ENCODE data around the gene PRKD2.

Gene PRKD2

GRCh38 chr19:46725036-46725820 is 8.3 kb upstream of the PRKD2 start:
- no peak overlapping the region for H3K4me3 ChIP-seq (ENCODE audit: low read depth, low read length)
- DNase-seq (ENCODE audit: low read depth) = no peak

GRCh38 chr19:46724468-46724867 is 7.6 kb upstream of the PRKD2 start:
- no peak for DNase-seq (ENCODE audit: low read depth)
- TF ChIP-seq CTCF (IDR thresholded peaks at IDR 0.05; ENCODE audit: low read depth, low read length, missing control alignments) = no peak
- no peak overlapping the region for H3K4me3 ChIP-seq (ENCODE audit: low read depth, low read length)

More at GRCh38 chr19:46725036-46725820, 8.3 kb upstream of the PRKD2 start:
- no peak for TF ChIP-seq CTCF (IDR thresholded peaks at IDR 0.05; ENCODE audit: low read depth, low read length, missing control alignments)

GRCh38 chr19:46723471-46723870 is 6.6 kb upstream of the PRKD2 start:
- no peak for TF ChIP-seq CTCF (IDR thresholded peaks at IDR 0.05; ENCODE audit: low read depth, low read length, missing control alignments)
- DNase-seq (ENCODE audit: low read depth) = no peak
- H3K4me3 ChIP-seq (ENCODE audit: low read depth, low read length) = no peak overlapping the region

GRCh38 chr19:46723023-46723461 is 6.1 kb upstream of the PRKD2 start:
- DNase-seq (ENCODE audit: low read depth) = no peak
- no peak overlapping the region for H3K4me3 ChIP-seq (ENCODE audit: low read depth, low read length)
- TF ChIP-seq CTCF (IDR thresholded peaks at IDR 0.05; ENCODE audit: low read depth, low read length, missing control alignments) = no peak

GRCh38 chr19:46722421-46723022 is 5.6 kb upstream of the PRKD2 start:
- DNase-seq (ENCODE audit: low read depth) = no peak
- H3K4me3 ChIP-seq (ENCODE audit: low read depth, low read length) = no peak overlapping the region
- no peak for TF ChIP-seq CTCF (IDR thresholded peaks at IDR 0.05; ENCODE audit: low read depth, low read length, missing control alignments)

GRCh38 chr19:46722004-46722380 is 5.1 kb upstream of the PRKD2 start:
- TF ChIP-seq CTCF (IDR thresholded peaks at IDR 0.05; ENCODE audit: low read depth, low read length, missing control alignments) = no peak
- H3K4me3 ChIP-seq (ENCODE audit: low read depth, low read length) = no peak overlapping the region
- no peak for DNase-seq (ENCODE audit: low read depth)

All from GM12864 (cell line).